WTC11 (cell line): ENCODE results near the gene IL27RA. TPM values are rescaled to one million over a fixed set of nuclear protein-coding genes. Genes with fewer than 3 reads are reported as not detected.

Experiments
- ATAC-seq: fragments of 200-7000 bp; cut with Tn5 transposase; 2 replicates; pipeline ENCODE4 v1.10.0; 2021; ENCODE audit warnings: mild to moderate bottlenecking, moderate library complexity
- CTCF ChIA-PET: fragments of 300-600 bp; sonication (Branson Sonifier 250); formaldehyde crosslinking; loops from one replicate; lab custom pipeline; 2021; ENCODE audit warnings: antibody characterized with exemption; lab: Charles Lee
- POLR2A ChIA-PET: fragments of 350-600 bp; sonication (Branson Sonifier 250); formaldehyde crosslinking; loops from one replicate; lab custom pipeline; 2021; ENCODE audit warnings: antibody characterized with exemption; lab: Charles Lee
- DNase-seq: peaks from one replicate; pipeline ENCODE4 v3.0.0; 2021; ENCODE audit warnings: low spot score
- H3K27ac Mint-ChIP-seq: 2 replicates; pipeline ENCODE4 v1.8.0; 2021; ENCODE audit warnings: mixed read lengths
- H3K27me3 Mint-ChIP-seq: 2 replicates; pipeline ENCODE4 v1.8.0; 2021; ENCODE audit warnings: low read depth, mild to moderate bottlenecking, moderate library complexity, mixed read lengths
- H3K36me3 Mint-ChIP-seq: 2 replicates; pipeline ENCODE4 v1.8.0; 2021; ENCODE audit warnings: mixed read lengths
- H3K4me1 Mint-ChIP-seq: 2 replicates; pipeline ENCODE4 v1.8.0; 2022; ENCODE audit warnings: mixed read lengths
- H3K4me3 Mint-ChIP-seq: 2 replicates; pipeline ENCODE4 v1.8.0; 2021; ENCODE audit warnings: mild to moderate bottlenecking, moderate library complexity, mixed read lengths
- H3K9me3 Mint-ChIP-seq: 2 replicates; pipeline ENCODE4 v1.8.0; 2021; ENCODE audit warnings: mixed read lengths
- ATF1 ChIP-seq: sonication (generic); formaldehyde crosslinking; IDR thresholded peaks from 2 replicates; pipeline ENCODE4 v1.8.1; 2023; ENCODE audit warnings: mild to moderate bottlenecking, moderate library complexity, missing genetic modification reagents
- FOXP1 ChIP-seq: sonication (generic); formaldehyde crosslinking; IDR thresholded peaks from 2 replicates; pipeline ENCODE4 v1.8.0; 2022; ENCODE audit warnings: missing genetic modification reagents, mild to moderate bottlenecking, moderate library complexity, borderline replicate concordance
- GABPB1 ChIP-seq: sonication (generic); formaldehyde crosslinking; IDR thresholded peaks from 2 replicates; pipeline ENCODE4 v1.8.1; 2023; ENCODE audit warnings: mild to moderate bottlenecking, missing genetic modification reagents
- IRF1 ChIP-seq: sonication (generic); formaldehyde crosslinking; IDR thresholded peaks from 2 replicates; pipeline ENCODE4 v1.8.0; 2023; ENCODE audit warnings: missing genetic modification reagents
- MAX ChIP-seq: sonication (generic); formaldehyde crosslinking; IDR thresholded peaks from 2 replicates; pipeline ENCODE4 v1.8.0; 2022; ENCODE audit warnings: mild to moderate bottlenecking, missing genetic modification reagents
- MXD4 ChIP-seq: fragments of 250-450 bp; sonication (Bioruptor Pico); IDR thresholded peaks from 2 replicates; pipeline ENCODE4 v1.8.0; 2021; ENCODE audit warnings: mild to moderate bottlenecking, moderate library complexity, borderline replicate concordance
- PREB ChIP-seq: sonication (generic); formaldehyde crosslinking; IDR thresholded peaks from 2 replicates; pipeline ENCODE4 v1.8.1; 2022; ENCODE audit warnings: mild to moderate bottlenecking, missing genetic modification reagents, moderate library complexity, borderline replicate concordance
- RORB ChIP-seq: fragments of 250-450 bp; sonication (Bioruptor Pico); IDR thresholded peaks from 2 replicates; pipeline ENCODE4 v1.9.0; 2021; ENCODE audit warnings: mild to moderate bottlenecking
- TCF7 ChIP-seq: sonication (generic); formaldehyde crosslinking; IDR thresholded peaks from 2 replicates; pipeline ENCODE4 v1.8.0; 2022; ENCODE audit warnings: mild to moderate bottlenecking, low read depth, missing genetic modification reagents, moderate library complexity
- TEAD1 ChIP-seq: sonication (generic); formaldehyde crosslinking; IDR thresholded peaks from 2 replicates; pipeline ENCODE4 v1.8.0; 2022; ENCODE audit warnings: mild to moderate bottlenecking, missing genetic modification reagents
- TEAD4 ChIP-seq: sonication (generic); formaldehyde crosslinking; IDR thresholded peaks from 2 replicates; pipeline ENCODE4 v1.8.0; 2022; ENCODE audit warnings: mild to moderate bottlenecking, missing genetic modification reagents
- USF2 ChIP-seq: sonication (generic); formaldehyde crosslinking; IDR thresholded peaks from 2 replicates; pipeline ENCODE4 v1.8.1; 2023; ENCODE audit warnings: mild to moderate bottlenecking, missing genetic modification reagents, moderate library complexity
- ZNF396 ChIP-seq: fragments of 250-450 bp; sonication (Bioruptor Pico); IDR thresholded peaks from 2 replicates; pipeline ENCODE4 v1.8.0; 2021; ENCODE audit warnings: mild to moderate bottlenecking, moderate library complexity, borderline replicate concordance
- total RNA-seq: library from RNA; stranded (reverse); gene quantifications from 3 replicates; pipeline ENCODE4 v1.2.3, GENCODE V29; 2021
- TF ChIP-seq, protein P1 (sequence below): sonication (generic); formaldehyde crosslinking; IDR thresholded peaks from 2 replicates; pipeline ENCODE4 v1.8.0; 2022; ENCODE audit warnings: missing genetic modification reagents
- TF ChIP-seq, protein P2 (sequence below): sonication (generic); formaldehyde crosslinking; IDR thresholded peaks from 2 replicates; pipeline ENCODE4 v1.8.1; 2023; ENCODE audit warnings: mild to moderate bottlenecking, moderate library complexity, missing genetic modification reagents
- TF ChIP-seq, protein P3 (sequence below): fragments of 250-450 bp; sonication (Bioruptor Pico); IDR thresholded peaks from 2 replicates; pipeline ENCODE4 v1.9.0; 2021; ENCODE audit warnings: moderate library complexity, mild to moderate bottlenecking, inconsistent platforms, borderline replicate concordance
- TF ChIP-seq, protein P4 (sequence below): sonication (generic); formaldehyde crosslinking; IDR thresholded peaks from 2 replicates; pipeline ENCODE4 v1.8.1; 2023; ENCODE audit warnings: mild to moderate bottlenecking, missing genetic modification reagents

The IL27RA gene
- total RNA-seq, 1 experiment from 2014 or later, result 12.2 TPM

- Mint-ChIP-seq H3K9me3 (no peaks in the 10 kb centered on the region), H3K4me1 (peaks cover 8% of the 10 kb centered on the region; the same call in 1 of the 2 replicates), H3K27me3 (peaks cover 70% of the 10 kb centered on the region)
- no peak for DNase-seq
- TF ChIP-seq PREB (CRISPR knock-in tag) (no peak), IRF1 (CRISPR knock-in tag) (no peak), RORB (CRISPR knock-in tag) (no peak), MAX (CRISPR knock-in tag) (no peak), USF2 (CRISPR knock-in tag) (no peak), ATF1 (CRISPR knock-in tag) (no peak), TEAD4 (CRISPR knock-in tag) (no peak), TCF7 (CRISPR knock-in tag) (no peak), TEAD1 (no peak)
- TF ChIP-seq, protein P1, sequence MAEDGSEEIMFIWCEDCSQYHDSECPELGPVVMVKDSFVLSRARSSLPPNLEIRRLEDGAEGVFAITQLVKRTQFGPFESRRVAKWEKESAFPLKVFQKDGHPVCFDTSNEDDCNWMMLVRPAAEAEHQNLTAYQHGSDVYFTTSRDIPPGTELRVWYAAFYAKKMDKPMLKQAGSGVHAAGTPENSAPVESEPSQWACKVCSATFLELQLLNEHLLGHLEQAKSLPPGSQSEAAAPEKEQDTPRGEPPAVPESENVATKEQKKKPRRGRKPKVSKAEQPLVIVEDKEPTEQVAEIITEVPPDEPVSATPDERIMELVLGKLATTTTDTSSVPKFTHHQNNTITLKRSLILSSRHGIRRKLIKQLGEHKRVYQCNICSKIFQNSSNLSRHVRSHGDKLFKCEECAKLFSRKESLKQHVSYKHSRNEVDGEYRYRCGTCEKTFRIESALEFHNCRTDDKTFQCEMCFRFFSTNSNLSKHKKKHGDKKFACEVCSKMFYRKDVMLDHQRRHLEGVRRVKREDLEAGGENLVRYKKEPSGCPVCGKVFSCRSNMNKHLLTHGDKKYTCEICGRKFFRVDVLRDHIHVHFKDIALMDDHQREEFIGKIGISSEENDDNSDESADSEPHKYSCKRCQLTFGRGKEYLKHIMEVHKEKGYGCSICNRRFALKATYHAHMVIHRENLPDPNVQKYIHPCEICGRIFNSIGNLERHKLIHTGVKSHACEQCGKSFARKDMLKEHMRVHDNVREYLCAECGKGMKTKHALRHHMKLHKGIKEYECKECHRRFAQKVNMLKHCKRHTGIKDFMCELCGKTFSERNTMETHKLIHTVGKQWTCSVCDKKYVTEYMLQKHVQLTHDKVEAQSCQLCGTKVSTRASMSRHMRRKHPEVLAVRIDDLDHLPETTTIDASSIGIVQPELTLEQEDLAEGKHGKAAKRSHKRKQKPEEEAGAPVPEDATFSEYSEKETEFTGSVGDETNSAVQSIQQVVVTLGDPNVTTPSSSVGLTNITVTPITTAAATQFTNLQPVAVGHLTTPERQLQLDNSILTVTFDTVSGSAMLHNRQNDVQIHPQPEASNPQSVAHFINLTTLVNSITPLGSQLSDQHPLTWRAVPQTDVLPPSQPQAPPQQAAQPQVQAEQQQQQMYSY (CRISPR knock-in tag), result no peak
- TF ChIP-seq, protein P2, sequence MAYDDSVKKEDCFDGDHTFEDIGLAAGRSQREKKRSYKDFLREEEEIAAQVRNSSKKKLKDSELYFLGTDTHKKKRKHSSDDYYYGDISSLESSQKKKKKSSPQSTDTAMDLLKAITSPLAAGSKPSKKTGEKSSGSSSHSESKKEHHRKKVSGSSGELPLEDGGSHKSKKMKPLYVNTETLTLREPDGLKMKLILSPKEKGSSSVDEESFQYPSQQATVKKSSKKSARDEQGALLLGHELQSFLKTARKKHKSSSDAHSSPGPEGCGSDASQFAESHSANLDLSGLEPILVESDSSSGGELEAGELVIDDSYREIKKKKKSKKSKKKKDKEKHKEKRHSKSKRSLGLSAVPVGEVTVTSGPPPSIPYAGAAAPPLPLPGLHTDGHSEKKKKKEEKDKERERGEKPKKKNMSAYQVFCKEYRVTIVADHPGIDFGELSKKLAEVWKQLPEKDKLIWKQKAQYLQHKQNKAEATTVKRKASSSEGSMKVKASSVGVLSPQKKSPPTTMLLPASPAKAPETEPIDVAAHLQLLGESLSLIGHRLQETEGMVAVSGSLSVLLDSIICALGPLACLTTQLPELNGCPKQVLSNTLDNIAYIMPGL, result no peak
- TF ChIP-seq, all 79 proteins: peak for 0
- Mint-ChIP-seq H3K27ac (no peak overlapping the region), H3K4me3 (peak overlapping the region; percentile 84), H3K36me3 (no peaks in the 10 kb centered on the region)
- no peak for ATAC-seq
- ChIA-PET POLR2A (interaction anchor here (0.7 kb wide), 1 partner anchor 139 kb away, joined by 3 read pairs; no protein-coding TSS in a partner anchor), CTCF (interaction anchor here (0.6 to 6.6 kb wide), 15 partner anchors 15 to 398 kb away, joined by 3 to 164 read pairs (median 6); partner anchors contain the start of genes ASF1B, DCAF15, IL27RA and PALM3)
These were observed 42.6 kb downstream of the IL27RA start for GRCh38 chr19:14073925-14074838.

GRCh38 chr19:14078411-14078810 is 46.8 kb downstream of the IL27RA start:
- Mint-ChIP-seq H3K27ac (no peak overlapping the region), H3K27me3 (peaks cover 53% of the 10 kb centered on the region), H3K4me3 (no peak overlapping the region), H3K4me1 (peaks cover 8% of the 10 kb centered on the region; the same call in 1 of the 2 replicates), H3K9me3 (no peaks in the 10 kb centered on the region), H3K36me3 (no peaks in the 10 kb centered on the region)
- ATAC-seq, result no peak
- POLR2A ChIA-PET, result interaction anchor here (0.7 kb wide), 1 partner anchor 13 kb away, joined by 3 read pairs; no protein-coding TSS in a partner anchor
- CTCF ChIA-PET, result interaction anchor here (0.7 to 1.4 kb wide), 4 partner anchors 20 to 463 kb away, joined by 3 to 6 read pairs (median 3); partner anchors contain the start of gene IL27RA
- DNase-seq, result no peak
- TF ChIP-seq GABPB1 (no peak), MXD4 (CRISPR knock-in tag) (no peak), TCF7 (CRISPR knock-in tag) (no peak), FOXP1 (CRISPR knock-in tag) (no peak), ZNF396 (CRISPR knock-in tag) (no peak)
- TF ChIP-seq, protein P2, result no peak
- TF ChIP-seq, protein P3, sequence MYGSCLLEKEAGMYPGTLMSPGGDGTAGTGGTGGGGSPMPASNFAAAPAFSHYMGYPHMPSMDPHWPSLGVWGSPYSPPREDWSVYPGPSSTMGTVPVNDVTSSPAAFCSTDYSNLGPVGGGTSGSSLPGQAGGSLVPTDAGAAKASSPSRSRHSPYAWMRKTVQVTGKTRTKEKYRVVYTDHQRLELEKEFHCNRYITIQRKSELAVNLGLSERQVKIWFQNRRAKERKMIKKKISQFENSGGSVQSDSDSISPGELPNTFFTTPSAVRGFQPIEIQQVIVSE, result no peak
- TF ChIP-seq, protein P4, sequence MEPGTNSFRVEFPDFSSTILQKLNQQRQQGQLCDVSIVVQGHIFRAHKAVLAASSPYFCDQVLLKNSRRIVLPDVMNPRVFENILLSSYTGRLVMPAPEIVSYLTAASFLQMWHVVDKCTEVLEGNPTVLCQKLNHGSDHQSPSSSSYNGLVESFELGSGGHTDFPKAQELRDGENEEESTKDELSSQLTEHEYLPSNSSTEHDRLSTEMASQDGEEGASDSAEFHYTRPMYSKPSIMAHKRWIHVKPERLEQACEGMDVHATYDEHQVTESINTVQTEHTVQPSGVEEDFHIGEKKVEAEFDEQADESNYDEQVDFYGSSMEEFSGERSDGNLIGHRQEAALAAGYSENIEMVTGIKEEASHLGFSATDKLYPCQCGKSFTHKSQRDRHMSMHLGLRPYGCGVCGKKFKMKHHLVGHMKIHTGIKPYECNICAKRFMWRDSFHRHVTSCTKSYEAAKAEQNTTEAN (CRISPR knock-in tag), result no peak
